IMR-90 (cell line): Measurements from ENCODE around the gene HOOK1. TPM values are rescaled to one million over a fixed set of nuclear protein-coding genes. Genes with fewer than 3 reads are reported as not detected.

Source experiments
- ATAC-seq: fragments of 200-7000 bp; cut with Tn5 transposase; 2 replicates; pipeline ENCODE4 v1.9.1; 2020; ENCODE audit warnings: low read depth, mild to moderate bottlenecking, moderate library complexity
- BruUV-seq: library from RNA; stranded (reverse); fragments of 400-500 nt; replicated peaks from 2 replicates; lab custom pipeline; 2021; lab: Mats Ljungman, UMichigan
- CTCF ChIA-PET: fragments of 300-600 bp; formaldehyde crosslinking; extraction: SDS; loops from one replicate; lab custom pipeline; 2021; ENCODE audit warnings: antibody characterized with exemption; lab: Yijun Ruan, JAX
- POLR2A ChIA-PET: fragments of 300-600 bp; sonication (Branson Sonifier 250); formaldehyde crosslinking; loops from one replicate; lab custom pipeline; 2022; ENCODE audit warnings: antibody characterized with exemption; ENCODE audit not compliant: unreplicated experiment; lab: Charles Lee
- DNase-seq: peaks from one replicate; pipeline ENCODE4 v3.0.0; 2013
- H2AFZ ChIP-seq: replicated peaks from 2 replicates; pipeline ENCODE3; 2013; ENCODE audit warnings: low read length, mild to moderate bottlenecking; ENCODE audit not compliant: poor library complexity
- H2AK5ac ChIP-seq: 2 replicates; pipeline ENCODE4 v1.6.1; 2013; ENCODE audit warnings: low read depth, low read length, inconsistent platforms
- H2AK9ac ChIP-seq: replicated peaks from 2 replicates; pipeline ENCODE3; 2013; ENCODE audit warnings: mild to moderate bottlenecking, low read depth, low read length, moderate library complexity; ENCODE audit not compliant: poor library complexity
- H2BK120ac ChIP-seq: 2 replicates; pipeline ENCODE4 v1.6.1; 2013; ENCODE audit warnings: low read depth, low read length, inconsistent platforms
- H2BK15ac ChIP-seq: 3 replicates; pipeline ENCODE4 v1.6.1; 2013; ENCODE audit warnings: low read depth, low read length, inconsistent platforms
- H2BK20ac ChIP-seq: 2 replicates; pipeline ENCODE4 v1.6.1; 2013; ENCODE audit warnings: low read depth, mild to moderate bottlenecking, inconsistent platforms, low read length, moderate library complexity
- H2BK5ac ChIP-seq: 2 replicates; pipeline ENCODE4 v1.6.1; 2013; ENCODE audit warnings: mild to moderate bottlenecking, low read depth, low read length, inconsistent platforms; ENCODE audit not compliant: poor library complexity, severe bottlenecking
- H3K14ac ChIP-seq: replicated peaks from 2 replicates; pipeline ENCODE4 v1.6.1; 2013; ENCODE audit warnings: low read depth, low read length, inconsistent platforms
- H3K18ac ChIP-seq: 2 replicates; pipeline ENCODE4 v1.6.1; 2013; ENCODE audit warnings: low read depth, low read length, control low read depth
- H3K23ac ChIP-seq: 2 replicates; pipeline ENCODE4 v1.6.1; 2013; ENCODE audit warnings: low read depth, low read length, inconsistent platforms
- H3K27ac ChIP-seq: 2 replicates; pipeline ENCODE4 v1.5.1; 2013; ENCODE audit warnings: mild to moderate bottlenecking, control low read depth, low read length; ENCODE audit not compliant: insufficient read depth
- H3K27me3 ChIP-seq: 2 replicates; pipeline ENCODE4 v1.6.1; 2013; ENCODE audit warnings: low read length; ENCODE audit not compliant: control insufficient read depth, insufficient read depth
- H3K36me3 ChIP-seq: 2 replicates; pipeline ENCODE4 v1.6.1; 2013; ENCODE audit warnings: low read length, mixed read lengths; ENCODE audit not compliant: control insufficient read depth, insufficient read depth
- H3K4ac ChIP-seq: 2 replicates; pipeline ENCODE4 v1.6.1; 2013; ENCODE audit warnings: low read depth, low read length, inconsistent platforms
- H3K4me1 ChIP-seq: 2 replicates; pipeline ENCODE4 v1.6.1; 2013; ENCODE audit warnings: low read length, mixed read lengths; ENCODE audit not compliant: control insufficient read depth, insufficient read depth
- H3K4me2 ChIP-seq: 2 replicates; pipeline ENCODE4 v1.6.1; 2013; ENCODE audit warnings: low read depth, mild to moderate bottlenecking, control low read depth, low read length, moderate library complexity
- H3K4me3 ChIP-seq: 2 replicates; pipeline ENCODE4 v1.5.1; 2013; ENCODE audit warnings: low read depth, mild to moderate bottlenecking, control low read depth, low read length, moderate library complexity; ENCODE audit not compliant: insufficient read depth
- H3K56ac ChIP-seq: 2 replicates; pipeline ENCODE4 v1.6.1; 2013; ENCODE audit warnings: low read length, inconsistent platforms; ENCODE audit not compliant: insufficient read depth; ENCODE audit errors: extremely low read depth
- H3K79me1 ChIP-seq, 2 experiments: 2 replicates each; pipeline ENCODE4 v1.6.1; 2013; ENCODE audit warnings: low read length in 2 of 2, inconsistent platforms in 1 of 2, low read depth in 1 of 2
- H3K9ac ChIP-seq: 2 replicates; pipeline ENCODE4 v1.6.1; 2013; ENCODE audit warnings: low read depth, low read length, control low read depth
- H3K9me1 ChIP-seq: 2 replicates; pipeline ENCODE4 v1.6.1; 2013; ENCODE audit warnings: low read length, inconsistent platforms; ENCODE audit not compliant: insufficient read depth
- H3K9me3 ChIP-seq: 2 replicates; pipeline ENCODE4 v1.6.1; 2013; ENCODE audit warnings: low read length; ENCODE audit not compliant: control insufficient read depth, insufficient read depth
- H4K20me1 ChIP-seq: 2 replicates; pipeline ENCODE4 v1.6.1; 2013; ENCODE audit warnings: low read length, inconsistent platforms; ENCODE audit not compliant: insufficient read depth
- H4K5ac ChIP-seq: 2 replicates; pipeline ENCODE4 v1.6.1; 2013; ENCODE audit warnings: mild to moderate bottlenecking, low read depth, low read length, control low read depth
- H4K8ac ChIP-seq, 2 experiments: 2 replicates each; pipeline ENCODE4 v1.6.1; 2013; ENCODE audit warnings: low read depth in 2 of 2, low read length in 2 of 2, control low read depth in 1 of 2, inconsistent platforms in 1 of 2
- H4K91ac ChIP-seq: 2 replicates; pipeline ENCODE4 v1.6.1; 2013; ENCODE audit warnings: low read depth, low read length, inconsistent platforms; ENCODE audit not compliant: insufficient read depth
- CEBPB ChIP-seq: IDR thresholded peaks from 2 replicates; pipeline ENCODE4 v1.6.1; 2012; ENCODE audit warnings: low read depth, low read length, improper control_type of control experiment
- ELK1 ChIP-seq: fragments of 150-350 bp; IDR thresholded peaks from 2 replicates; pipeline ENCODE4 v1.6.1; 2016; ENCODE audit warnings: low read depth, mild to moderate bottlenecking, low read length, moderate library complexity, borderline replicate concordance
- FOS ChIP-seq: fragments of 150-350 bp; IDR thresholded peaks from 2 replicates; pipeline ENCODE4 v1.6.1; 2016; ENCODE audit warnings: low read depth, low read length
- MAFK ChIP-seq: IDR thresholded peaks from 2 replicates; pipeline ENCODE4 v1.6.1; 2012; ENCODE audit warnings: low read depth, low read length, improper control_type of control experiment
- MAZ ChIP-seq: IDR thresholded peaks from 2 replicates; pipeline ENCODE4 v1.6.1; 2012; ENCODE audit warnings: low read depth, mild to moderate bottlenecking, low read length, improper control_type of control experiment, moderate library complexity, borderline replicate concordance
- NFE2L2 ChIP-seq: fragments of 150-350 bp; IDR thresholded peaks from 2 replicates; pipeline ENCODE4 v1.6.1; 2016; ENCODE audit warnings: low read depth, mild to moderate bottlenecking, low read length
- POLR2A ChIP-seq: IDR thresholded peaks from 2 replicates; pipeline ENCODE4 v1.6.1; 2012; ENCODE audit warnings: mild to moderate bottlenecking, low read depth, low read length
- RAD21 ChIP-seq: IDR thresholded peaks from 2 replicates; pipeline ENCODE4 v1.6.1; 2012; ENCODE audit warnings: low read length, improper control_type of control experiment
- SMC3 ChIP-seq: fragments of 150-350 bp; IDR thresholded peaks from 2 replicates; pipeline ENCODE4 v1.6.1; 2016; ENCODE audit warnings: low read depth, mild to moderate bottlenecking, antibody characterized with exemption, low read length, moderate library complexity
- USF2 ChIP-seq: fragments of 150-350 bp; IDR thresholded peaks from 2 replicates; pipeline ENCODE4 v1.6.1; 2017; ENCODE audit warnings: mild to moderate bottlenecking, antibody characterized with exemption, low read length, low read depth
- WGBS, 2 experiments: methylation state at CpG; one replicate each; pipeline versions ENCODE4 v1.1.5 to v1.1.7; 2013; ENCODE audit warnings: missing lambda C conversion rate in 2 of 2; ENCODE audit not compliant: insufficient read length in 1 of 2; ENCODE audit errors: extremely low coverage in 2 of 2; 5-methylcytosine and 5-hydroxymethylcytosine counted together
- dilution Hi-C: fragments of 300-500 bp; cut with HindIII; formaldehyde crosslinking; loops from one replicate; pipeline ENCODE4 v1.14.3; 2018; ENCODE audit warnings: low sequenced_read_pairs; ENCODE audit not compliant: unreplicated experiment
- in situ Hi-C: fragments of 300-500 bp; cut with MboI; formaldehyde crosslinking; loops from 3 replicates; pipeline ENCODE4 v1.14.3; 2019; ENCODE audit warnings: low sequenced_read_pairs, inconsistent platforms, mixed read lengths
- intact Hi-C: fragments of 100-400 bp; cut with micrococcal nuclease; formaldehyde crosslinking; loops from 2 replicates; pipeline ENCODE4 v1.10.0; 2022
- polyA plus RNA-seq, 3 experiments: library from polyadenylated mRNA; depleted of rRNA; stranded (reverse); fragments of >200 nt; gene quantifications; 2 replicates each; pipeline ENCODE4 v1.2.3, GENCODE V29; 2012; ENCODE audit warnings: low replicate concordance in 1 of 3
- total RNA-seq: library from RNA; depleted of rRNA; stranded (reverse); fragments of >200 nt; gene quantifications from 2 replicates; pipeline ENCODE4 v1.2.3, GENCODE V29; 2012

Gene HOOK1
- total and polyA plus RNA-seq, 2 of the 4 experiments (the other 2 are of a cell fraction) = not detected

- no peak overlapping the region for H2AK9ac ChIP-seq
- no peak overlapping the region for H3K4me2 ChIP-seq
- H3K18ac ChIP-seq = no peak overlapping the region
- H2BK15ac ChIP-seq = no peak overlapping the region
- ChIA-PET CTCF (interaction anchor here (1.8 kb wide), 1 partner anchor 67 kb away, joined by 9 read pairs; no protein-coding TSS in a partner anchor), POLR2A (no interaction called here)
- no peak overlapping the region for H2AK5ac ChIP-seq
- no peak overlapping the region for H3K56ac ChIP-seq
- no peak overlapping the region for H2BK120ac ChIP-seq
- dilution Hi-C loops (no loop called here), intact Hi-C loops (no loop called here), in situ Hi-C loops (no loop called here)
- H3K9me1 ChIP-seq = no peaks in the 10 kb centered on the region
- no peak overlapping the region for H2BK20ac ChIP-seq
- no TSS peak for BruUV-seq
- H2BK5ac ChIP-seq = no peak overlapping the region
- H3K27me3 ChIP-seq = peaks cover 4% of the 10 kb centered on the region; the same call in 1 of the 2 replicates
- H4K91ac ChIP-seq = no peak overlapping the region
- no peak overlapping the region for H3K4ac ChIP-seq
- no peak overlapping the region for H2AFZ ChIP-seq
- no peak overlapping the region for H4K5ac ChIP-seq
- no CpG with 5 or more reads among the region's 2 CpGs for WGBS, 2 experiments
- H3K27ac ChIP-seq = no peak overlapping the region
- H3K36me3 ChIP-seq = no peaks in the 10 kb centered on the region
- H3K4me1 ChIP-seq = no peaks in the 10 kb centered on the region
- H4K20me1 ChIP-seq = no peaks in the 10 kb centered on the region
- no peaks in the 10 kb centered on the region for H3K79me1 ChIP-seq
- H3K4me3 ChIP-seq = no peak overlapping the region
- no peak for TF ChIP-seq ELK1
- TF ChIP-seq FOS = no peak
- no peak for TF ChIP-seq CEBPB
- no peak for TF ChIP-seq POLR2A
- TF ChIP-seq MAZ = no peak
- no peak for TF ChIP-seq RAD21
- no peak for TF ChIP-seq NFE2L2
- no peak for TF ChIP-seq SMC3
- TF ChIP-seq USF2 = no peak
- no peak for TF ChIP-seq MAFK
- no peak overlapping the region for H3K9ac ChIP-seq
- no peaks in the 10 kb centered on the region; the same call in 1 of the 2 replicates for H3K9me3 ChIP-seq
- no peak overlapping the region for H3K23ac ChIP-seq
- no peak for DNase-seq
- no peak overlapping the region for H4K8ac ChIP-seq
- no peak overlapping the region for H3K14ac ChIP-seq
- ATAC-seq = no peak
Observed at GRCh38 chr1:59880735-59881134, 66.0 kb downstream of the HOOK1 start.
